Lower leg skin (tissue), 4 donors: ENCODE results near the gene PSD4. TPM values are rescaled to one million over a fixed set of nuclear protein-coding genes. Genes with fewer than 3 reads are reported as not detected.

Experiments
- DNase-seq, 2 donors: peaks; one replicate each; pipeline ENCODE4 v3.0.0-alpha.2; 2019; ENCODE audit warnings: low spot score in 2 of 2
- H3K4me3 ChIP-seq: fragments of 200-600 bp; sonication (generic); 2 replicates; pipeline ENCODE4 v1.5.1; 2017; ENCODE audit warnings: mild to moderate bottlenecking, low read depth; ENCODE audit not compliant: poor library complexity, severe bottlenecking
- CTCF ChIP-seq, 3 donors: fragments of 450-650 bp; IDR thresholded peaks; one replicate each; pipeline ENCODE4 v1.5.1; 2016; ENCODE audit warnings: antibody characterized with exemption in 3 of 3, mild to moderate bottlenecking in 3 of 3, moderate library complexity in 2 of 3
- POLR2A ChIP-seq, 2 donors: fragments of 450-650 bp; IDR thresholded peaks; one replicate each; pipeline ENCODE4 v1.6.1; 2016 to 2017; ENCODE audit warnings: antibody characterized with exemption in 2 of 2, mild to moderate bottlenecking in 1 of 2, moderate library complexity in 1 of 2
- WGBS, 2 donors: methylation state at CpG; one replicate each; pipeline ENCODE4 v1.1.5; 2018; 5-methylcytosine and 5-hydroxymethylcytosine counted together
- intact Hi-C: fragments of 100-400 bp; cut with DNase I; formaldehyde crosslinking; loops from one replicate; pipeline ENCODE4 v1.15.0; 2023; ENCODE audit warnings: low total_unique reads
- total RNA-seq, 4 donors: library from RNA; depleted of rRNA; stranded (reverse); fragments of >200 nt; gene quantifications; one replicate each; pipeline ENCODE4 v1.1.0, GENCODE V29; 2016

PSD4 gene
- total RNA-seq, 4 donors from 2014 or later = 58.1 to 99.2 (median 87.6) TPM

- TF ChIP-seq POLR2A (IDR thresholded peaks at IDR 0.05) (no peak), CTCF (IDR thresholded peaks at IDR 0.05) (no peak)
- WGBS, 2 donors = 79 to 83% methylated on average over 7 of the region's 7 CpGs
- DNase-seq = no peak
- intact Hi-C loops = no loop called here
- H3K4me3 ChIP-seq = no peak overlapping the region
Observed at GRCh38 chr2:113251118-113251517, 77.3 kb downstream of the PSD4 start.

- H3K4me3 ChIP-seq = no peak overlapping the region
Observed at GRCh38 chr2:113252047-113252590, 78.3 kb downstream of the PSD4 start.

GRCh38 chr2:113253453-113253852, 79.7 kb downstream of the PSD4 start:
- DNase-seq = no peak
- no peak overlapping the region for H3K4me3 ChIP-seq
- TF ChIP-seq POLR2A (IDR thresholded peaks at IDR 0.05) (no peak), CTCF (IDR thresholded peaks at IDR 0.05) (no peak)
- intact Hi-C loops = no loop called here
- 84 to 89% methylated on average over 4 of the region's 4 CpGs for WGBS, 2 donors

More at GRCh38 chr2:113252047-113252590, 78.3 kb downstream of the PSD4 start:
- intact Hi-C loops = no loop called here
- TF ChIP-seq POLR2A (IDR thresholded peaks at IDR 0.05) = no peak
- no peak for TF ChIP-seq CTCF (IDR thresholded peaks at IDR 0.05)
- DNase-seq = no peak
- WGBS, 2 donors = 92 to 99% methylated on average over 3 of the region's 3 CpGs

- intact Hi-C loops = no loop called here
- no peak overlapping the region for H3K4me3 ChIP-seq
- WGBS, 2 donors = 57 to 72% methylated on average over 4 of the region's 4 CpGs
- DNase-seq = no peak
- TF ChIP-seq CTCF (IDR thresholded peaks at IDR 0.05) = no peak
Observed at GRCh38 chr2:113255140-113256070, 81.6 kb downstream of the PSD4 start.

- TF ChIP-seq CTCF (IDR thresholded peaks at IDR 0.05) = no peak
- no peak for TF ChIP-seq POLR2A (IDR thresholded peaks at IDR 0.05)
- DNase-seq = no peak
- 57 to 64% methylated on average over 7 of the region's 7 CpGs for WGBS, 2 donors
- no peak overlapping the region for H3K4me3 ChIP-seq
- intact Hi-C loops = no loop called here
Observed at GRCh38 chr2:113257516-113258264, 83.9 kb downstream of the PSD4 start.
